ENCODE measurements around the gene ADGRF3.
"Not testable (repeated sequence)": the region's sequence is repeated elsewhere in the genome, so short reads cannot be mapped to it uniquely, and the experiment has no call there.

ADGRF3 gene

DNA sequence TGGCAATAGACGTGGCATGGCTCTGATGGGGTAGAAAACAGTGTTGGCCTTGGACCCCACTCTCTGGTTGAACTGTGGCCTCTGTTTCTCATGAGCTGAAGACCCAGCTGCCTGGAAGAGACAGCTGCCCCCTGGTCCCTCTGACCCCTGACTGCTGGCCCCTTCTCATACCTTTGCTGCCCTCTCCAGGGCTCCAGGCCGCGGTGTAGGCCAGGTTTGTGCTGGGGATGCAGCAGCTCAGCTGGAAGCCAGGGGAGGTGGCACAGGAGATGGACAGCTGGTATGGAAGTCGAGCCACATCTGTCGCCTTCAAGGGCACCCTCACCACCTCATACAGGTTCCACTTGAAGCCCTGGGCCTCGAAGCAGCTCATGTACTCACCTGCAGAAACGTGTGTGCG, 32.3 kb downstream of the ADGRF3 start:
- DNase-seq, result no peak

DNA sequence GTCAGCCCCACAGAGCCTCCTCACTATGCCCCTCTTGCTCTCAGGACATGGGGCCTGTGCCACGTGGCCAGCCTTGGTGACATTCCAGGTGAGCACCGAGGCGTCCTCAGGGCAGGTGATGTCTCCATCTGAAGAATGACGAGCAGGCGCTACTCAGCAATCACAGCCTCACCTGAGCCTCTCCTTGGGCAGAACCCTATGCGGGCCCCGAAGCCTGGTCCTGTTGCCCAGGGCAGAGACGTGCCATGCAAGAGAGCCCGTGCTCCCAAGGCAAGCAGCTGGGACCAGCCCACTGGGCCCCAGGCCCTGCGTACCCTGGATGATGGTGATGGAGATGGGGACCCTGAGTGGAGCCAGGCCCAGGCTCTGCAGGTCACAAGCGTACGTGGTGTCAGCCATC, 33.1 kb downstream of the ADGRF3 start:
- no peak for DNase-seq

DNA sequence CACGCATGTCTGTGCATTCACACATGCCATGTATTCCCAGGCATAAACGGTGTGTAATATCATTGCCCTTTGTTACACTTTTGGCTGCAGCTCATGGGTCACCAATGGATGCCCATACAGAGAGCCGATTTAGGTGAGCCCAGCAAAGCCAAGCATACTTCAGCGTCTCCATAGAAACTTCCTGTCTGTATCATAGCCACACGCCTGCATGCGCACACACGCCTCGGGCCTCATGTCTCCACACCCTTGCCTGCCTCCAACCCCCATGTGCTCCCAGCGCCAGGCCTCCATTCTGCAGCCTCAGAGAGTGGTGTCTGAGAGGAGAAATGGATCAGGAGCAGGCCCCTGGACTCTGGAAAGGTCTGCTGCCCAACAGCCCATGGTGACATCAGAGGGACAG, 34.1 kb downstream of the ADGRF3 start:
- no peak for DNase-seq

DNA sequence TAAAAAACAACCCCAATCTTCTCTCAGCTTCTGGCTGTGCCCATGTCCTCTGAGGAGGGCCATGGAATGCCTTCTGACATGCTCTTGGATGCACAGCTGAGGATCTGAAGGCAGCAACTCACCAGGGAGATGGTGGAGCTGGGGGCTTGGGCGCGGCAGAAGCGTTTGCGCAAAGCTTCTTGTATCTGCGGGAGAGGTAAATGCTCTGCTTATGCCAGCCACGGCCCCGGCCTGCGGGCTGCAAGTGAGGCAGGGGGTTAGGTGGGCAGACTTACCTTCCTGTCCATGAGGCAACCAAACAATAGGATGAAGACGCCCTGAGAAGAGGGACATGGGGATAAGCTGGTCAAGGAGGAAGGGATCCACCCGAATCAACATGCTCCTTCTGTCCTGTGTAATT, 36.7 kb downstream of the ADGRF3 start:
- no peak for DNase-seq

DNA sequence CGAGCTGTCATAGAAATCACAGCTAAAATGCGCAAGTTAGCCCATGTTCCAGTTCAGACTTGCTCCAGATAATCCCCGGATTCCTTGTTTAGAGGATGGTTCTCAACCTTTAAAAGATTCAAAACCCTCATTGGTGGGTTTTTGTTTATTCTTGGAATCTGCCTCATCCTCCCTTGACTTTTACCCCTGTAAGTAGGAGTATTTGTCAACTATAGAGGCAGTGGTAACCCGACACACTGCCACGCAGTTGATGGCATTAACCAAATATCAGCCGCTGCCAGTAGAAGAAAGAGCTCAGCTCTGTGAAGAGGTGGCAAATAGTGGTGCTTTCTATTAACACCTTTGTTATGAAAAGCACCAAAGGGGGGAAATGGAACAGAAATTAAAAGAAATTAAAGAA, 41.0 kb downstream of the ADGRF3 start:
- DNase-seq, result no peak

DNA sequence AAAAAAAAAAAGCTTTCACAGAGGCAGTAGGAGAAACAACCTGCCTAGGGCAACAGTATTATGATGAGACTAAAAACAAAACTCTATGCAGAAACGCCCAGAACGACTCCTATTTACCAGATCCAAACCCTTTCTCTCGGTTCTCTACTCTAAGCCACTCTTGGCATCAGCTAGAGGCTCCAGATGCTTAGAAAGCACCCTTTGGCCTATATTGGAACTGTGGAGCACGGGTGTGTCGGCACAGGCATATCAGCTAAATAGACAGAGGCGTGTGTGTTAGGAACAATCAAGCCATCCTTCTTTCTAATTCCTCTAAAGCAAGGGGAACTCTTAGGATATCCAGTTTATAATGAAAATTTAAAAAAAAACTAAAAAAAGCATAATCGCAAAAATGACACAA, 41.5 kb downstream of the ADGRF3 start:
- not testable (repeated sequence) for DNase-seq

DNA sequence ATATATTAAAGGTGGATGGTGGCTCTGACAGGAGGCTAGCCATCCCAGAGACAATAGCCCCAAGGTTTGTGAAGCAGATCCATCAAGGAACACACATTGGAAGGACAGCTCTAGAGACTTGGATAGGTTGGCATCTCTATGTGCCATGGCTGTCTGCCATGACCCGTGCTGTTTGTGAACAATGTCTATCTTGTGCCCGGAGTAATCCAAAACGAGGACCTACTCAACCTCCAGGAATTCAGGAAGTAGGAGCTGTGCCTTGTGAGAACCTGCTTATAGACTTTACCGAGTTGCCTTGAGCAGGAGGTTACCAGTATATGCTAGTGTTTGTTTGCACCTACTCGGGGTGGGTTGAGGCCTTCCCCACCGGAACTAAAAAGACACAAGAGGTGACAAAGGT, 43.7 kb downstream of the ADGRF3 start:
- no peak for DNase-seq

DNA sequence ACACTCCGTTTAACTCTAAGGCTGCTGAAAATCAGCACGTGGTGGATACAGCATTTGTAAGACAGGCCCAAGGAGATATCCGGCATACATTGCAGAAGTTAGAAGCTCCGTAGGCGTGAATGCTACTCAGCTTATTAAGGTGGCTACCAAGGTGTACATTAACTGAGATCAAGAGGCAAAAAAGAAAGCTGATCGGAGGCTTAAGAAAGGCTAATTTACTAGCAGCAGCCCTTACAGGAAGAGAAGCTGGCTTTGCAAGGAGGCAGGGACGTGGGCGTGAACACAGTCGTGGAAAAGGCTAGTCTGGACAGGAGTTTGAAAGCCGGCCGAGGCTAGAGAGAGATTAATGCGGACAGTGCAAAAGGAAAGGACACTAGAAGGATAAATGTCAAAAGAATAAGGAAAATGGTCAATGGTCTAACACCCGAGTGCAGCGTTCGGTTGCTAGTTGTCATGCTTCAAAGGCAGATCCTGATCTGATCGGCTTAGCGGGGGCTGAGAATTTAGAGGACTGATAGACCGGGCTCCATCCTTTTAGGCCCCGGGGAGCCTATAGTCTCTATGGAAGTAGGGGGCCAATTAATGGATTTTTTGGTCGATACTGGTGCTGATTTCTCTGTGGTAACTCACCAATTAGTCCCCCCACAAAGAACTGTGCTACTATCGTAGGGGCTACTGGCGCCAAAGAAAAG, 46.2 kb downstream of the ADGRF3 start:
- no peak for DNase-seq

DNA sequence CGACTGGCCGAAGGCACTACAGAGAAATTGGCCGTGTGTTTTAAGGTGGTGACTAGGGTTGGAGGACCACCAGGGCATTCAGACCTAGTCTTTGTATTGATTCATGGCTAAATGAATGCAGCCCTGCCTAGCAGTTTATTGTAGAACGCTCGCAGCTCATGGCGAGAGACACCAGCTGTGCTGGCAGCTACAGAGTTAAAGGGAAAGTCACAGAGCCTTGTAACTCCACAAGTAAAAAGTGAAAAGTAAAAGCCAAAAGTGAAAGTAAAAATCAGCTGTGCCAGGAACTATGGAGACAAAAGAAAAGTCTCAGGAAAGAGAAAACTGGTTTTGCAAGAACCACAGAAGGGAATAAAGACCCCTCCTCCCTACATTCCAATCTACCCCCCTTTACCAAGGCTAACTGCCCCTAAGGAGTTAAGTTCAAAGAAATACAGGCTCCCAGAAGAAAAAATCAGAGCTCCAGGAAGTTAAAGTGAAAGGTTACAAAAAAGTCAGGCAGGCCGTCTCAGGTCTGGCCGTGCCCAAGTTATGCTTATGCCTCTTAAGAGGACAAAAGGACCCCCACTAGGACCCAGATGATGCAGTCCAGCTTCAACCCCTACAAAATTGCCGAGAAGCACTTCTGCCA, 47.0 kb downstream of the ADGRF3 start:
- no peak for DNase-seq

DNA sequence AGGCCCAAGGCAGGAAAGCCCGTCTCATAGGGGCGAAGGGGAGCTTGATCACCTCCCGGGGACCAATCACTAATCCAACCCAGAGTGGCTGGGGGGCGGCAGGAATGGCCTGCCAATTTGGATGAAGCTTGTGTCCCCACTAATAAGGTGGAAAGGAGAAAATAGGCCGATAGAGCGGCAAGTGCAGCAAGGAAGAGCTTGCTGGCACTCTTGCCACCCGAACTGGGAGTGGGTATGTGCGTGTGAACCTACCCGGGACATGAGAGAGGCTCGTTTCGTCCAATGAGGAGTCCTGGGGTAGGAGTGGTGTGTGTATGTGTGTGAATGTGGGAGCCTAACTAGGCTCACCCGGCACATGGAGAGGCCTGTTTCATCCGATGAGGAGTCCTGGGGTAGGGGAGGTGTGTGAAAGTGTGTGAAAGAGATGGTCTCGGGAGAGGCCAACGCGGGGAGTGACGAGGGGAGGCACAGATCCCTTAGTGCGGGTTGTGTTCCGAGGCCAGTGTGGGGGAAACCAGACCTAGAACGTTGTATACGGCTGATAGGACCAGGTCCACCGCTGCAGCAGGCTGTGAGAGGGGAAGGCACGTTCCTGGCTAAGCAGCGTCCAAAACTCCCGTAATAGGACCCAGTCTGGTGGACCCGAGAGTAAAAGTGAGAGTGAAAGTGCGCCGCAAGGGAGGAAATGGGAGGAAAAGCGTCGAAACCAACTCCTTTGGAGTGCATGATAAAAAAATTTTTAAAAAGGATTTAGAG, 47.8 kb downstream of the ADGRF3 start:
- peak; percentile 51 for DNase-seq

DNA sequence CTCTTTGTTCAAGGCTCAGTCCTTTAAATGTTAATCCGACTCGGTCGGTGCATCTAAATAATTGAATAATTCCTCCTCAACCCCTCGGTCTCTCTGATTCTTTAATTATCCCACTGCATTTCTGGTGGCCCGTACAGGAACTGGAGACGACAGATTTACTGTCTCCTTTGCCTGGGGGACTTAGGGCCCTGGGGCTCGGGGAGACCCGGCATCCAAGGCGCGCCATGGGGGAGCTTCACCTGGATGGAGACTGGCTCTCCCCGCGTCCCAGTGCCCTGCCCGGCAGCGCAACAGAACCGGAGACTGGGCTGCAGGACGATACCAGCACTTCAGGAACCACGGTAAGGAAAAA, 48.3 kb downstream of the ADGRF3 start:
- no peak for DNase-seq

DNA sequence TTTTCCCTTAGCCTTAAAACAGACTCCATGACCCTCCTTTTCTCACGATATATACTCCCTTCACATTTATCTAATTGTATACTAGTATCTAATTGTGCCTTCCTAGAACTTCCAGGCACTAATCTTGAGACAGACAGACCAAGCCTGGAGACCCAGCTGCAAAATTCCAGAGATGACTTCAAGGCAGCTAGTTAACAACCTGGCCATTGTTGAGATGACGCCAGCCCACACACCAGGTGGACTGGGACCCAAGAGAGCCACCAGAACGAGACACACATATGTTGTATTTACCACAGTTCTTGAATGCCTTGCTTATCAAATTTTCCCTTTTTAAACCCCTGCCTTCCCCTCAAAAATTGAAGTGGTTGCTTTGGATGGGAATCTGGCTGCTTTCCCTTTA, 49.5 kb downstream of the ADGRF3 start:
- DNase-seq, result no peak

DNA sequence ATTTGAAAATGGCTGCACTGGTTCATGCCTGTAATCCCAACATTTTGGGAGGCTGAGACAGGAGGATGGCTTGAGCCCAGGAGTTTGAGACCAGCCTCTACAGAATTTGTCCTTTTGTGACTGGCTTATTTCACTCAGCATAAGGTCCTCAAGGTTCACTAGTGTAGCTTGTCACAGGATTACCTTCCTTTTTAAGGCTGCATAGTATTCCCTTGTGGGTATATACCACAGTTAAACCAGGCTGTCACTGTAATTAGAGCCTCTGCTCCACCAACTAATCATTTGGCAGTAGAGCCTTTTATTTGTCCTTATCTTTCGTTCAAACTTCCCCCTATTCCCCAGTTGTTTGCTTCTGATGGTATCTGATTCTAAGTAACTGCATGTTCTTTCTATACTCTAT, 51.1 kb downstream of the ADGRF3 start:
- DNase-seq, result no peak

DNA sequence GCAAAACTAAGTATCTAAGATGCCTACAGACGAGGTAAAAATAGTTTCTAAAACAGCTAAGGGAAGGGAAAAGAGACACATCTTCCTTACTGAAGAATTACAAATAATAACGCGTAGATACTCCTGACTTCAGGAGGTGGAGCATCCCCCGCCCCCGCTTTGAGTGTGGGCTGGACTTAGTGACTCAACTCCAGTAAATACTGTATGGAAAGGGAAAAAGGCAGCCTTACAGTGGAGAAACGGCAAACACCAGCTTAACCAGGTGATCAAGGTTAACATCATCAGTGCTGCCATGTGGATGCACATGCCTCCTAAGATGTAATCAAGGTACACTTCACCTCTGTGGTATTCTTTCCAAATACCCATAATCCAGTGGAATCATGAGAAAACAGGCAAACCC, 53.9 kb downstream of the ADGRF3 start:
- no peak for DNase-seq

DNA sequence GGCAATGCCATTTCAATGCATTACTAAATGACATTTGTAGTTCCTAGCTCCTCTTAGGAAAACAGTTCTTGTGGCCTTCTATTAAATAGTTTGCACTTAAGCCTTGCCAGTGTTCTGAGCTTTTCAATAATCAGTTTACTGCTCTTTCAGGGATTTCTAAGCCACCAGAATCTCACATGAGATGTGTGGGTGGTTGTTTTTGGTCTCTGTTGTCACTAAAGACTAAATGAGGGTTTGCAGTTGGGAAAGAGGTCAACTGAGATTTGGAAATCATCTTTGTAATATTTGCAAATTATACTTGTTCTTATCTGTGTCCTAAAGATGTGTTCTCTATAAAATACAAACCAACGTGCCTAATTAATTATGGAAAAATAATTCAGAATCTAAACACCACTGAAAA, 56.6 kb downstream of the ADGRF3 start:
- no peak for DNase-seq

DNA sequence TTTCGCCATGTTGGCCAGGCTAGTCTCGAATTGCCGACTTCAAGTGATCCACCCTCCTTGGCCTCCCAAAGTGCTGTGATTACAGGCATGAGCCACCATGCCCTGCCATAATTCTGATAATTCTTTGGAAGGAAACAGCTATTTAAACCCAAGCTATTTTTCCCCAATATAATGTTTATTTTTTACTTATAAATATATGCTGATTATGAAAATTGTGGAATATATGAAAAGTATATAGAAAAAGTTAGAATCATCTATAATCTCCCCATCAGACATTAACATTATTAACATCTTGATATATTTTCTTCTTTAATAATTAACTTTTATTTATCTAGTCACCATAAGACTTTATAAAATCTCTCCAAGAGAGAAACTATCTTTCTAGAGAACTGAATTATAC, 60.7 kb downstream of the ADGRF3 start:
- no peak for DNase-seq

DNA sequence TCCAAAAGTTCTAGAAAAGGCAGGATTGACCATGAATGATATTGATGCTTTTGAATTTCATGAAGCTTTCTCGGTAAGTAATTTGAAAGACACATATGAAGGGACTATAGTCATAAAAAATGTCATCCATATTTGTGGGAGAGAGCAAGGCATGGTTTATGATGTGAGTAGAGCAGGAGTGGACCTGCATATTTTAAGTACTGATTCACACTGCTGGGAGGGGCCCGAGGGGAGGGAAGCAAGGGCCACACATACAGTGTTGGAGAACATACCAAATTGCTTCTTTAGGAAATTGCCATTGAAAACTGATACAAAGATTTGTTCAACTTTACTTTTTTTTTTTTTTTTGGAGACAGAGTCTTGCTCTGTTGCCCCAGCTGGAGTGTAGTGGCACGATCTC, 62.5 kb downstream of the ADGRF3 start:
- no peak for DNase-seq

DNA sequence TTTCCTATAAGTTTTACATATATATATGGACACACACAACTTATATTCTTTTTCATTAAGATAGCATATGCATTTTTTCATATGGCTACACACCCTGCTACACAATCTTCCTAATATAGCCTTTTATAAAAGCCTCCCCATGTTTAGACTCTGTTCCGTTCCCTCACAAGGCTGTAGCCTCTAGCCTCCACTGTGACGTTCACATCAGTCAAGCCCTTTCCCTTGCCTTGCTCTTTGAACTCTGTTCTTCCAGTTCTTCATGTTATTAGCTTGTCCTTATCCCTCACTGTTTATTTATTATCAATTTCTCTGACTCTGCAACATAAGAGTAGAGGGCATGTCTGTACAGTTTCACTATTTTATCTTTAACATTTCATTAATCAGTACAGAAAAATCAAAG, 63.0 kb downstream of the ADGRF3 start:
- no peak for DNase-seq

DNA sequence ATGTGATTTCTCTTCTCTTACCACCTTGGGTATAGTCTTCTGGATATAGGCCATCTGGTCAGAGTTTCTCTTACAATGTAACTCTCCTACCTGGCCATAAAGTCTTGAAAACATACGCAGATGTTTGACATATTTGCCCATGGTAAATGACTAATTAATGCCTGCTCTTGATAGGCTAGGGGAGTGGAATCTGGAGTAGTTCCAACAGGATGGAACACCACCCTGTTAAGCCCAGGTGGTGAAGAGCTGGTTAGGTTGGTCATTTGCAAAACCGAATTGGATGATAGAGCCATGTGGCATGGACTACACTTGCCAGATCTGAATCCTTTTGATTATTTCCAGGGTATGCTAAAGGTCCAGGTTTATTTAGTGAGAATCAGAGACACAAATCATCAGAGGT, 65.4 kb downstream of the ADGRF3 start:
- DNase-seq, result no peak

DNA sequence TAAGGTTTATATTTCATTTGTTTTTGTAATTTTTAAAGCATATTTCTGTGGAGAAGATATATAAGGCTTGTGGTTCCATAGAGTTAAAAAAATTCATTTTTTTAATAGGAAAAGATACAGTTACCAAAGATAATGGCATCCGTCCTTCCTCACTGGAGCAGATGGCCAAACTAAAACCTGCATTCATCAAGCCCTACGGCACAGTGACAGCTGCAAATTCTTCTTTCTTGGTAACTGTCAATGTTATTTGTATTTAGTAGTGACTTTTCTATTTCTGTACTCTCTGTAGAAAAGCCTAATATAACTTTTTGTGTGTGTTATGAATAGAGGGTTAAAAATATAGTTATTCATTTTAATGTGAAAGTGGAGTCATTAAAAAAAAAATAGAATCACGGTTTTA, 66.7 kb downstream of the ADGRF3 start:
- no peak for DNase-seq

DNA sequence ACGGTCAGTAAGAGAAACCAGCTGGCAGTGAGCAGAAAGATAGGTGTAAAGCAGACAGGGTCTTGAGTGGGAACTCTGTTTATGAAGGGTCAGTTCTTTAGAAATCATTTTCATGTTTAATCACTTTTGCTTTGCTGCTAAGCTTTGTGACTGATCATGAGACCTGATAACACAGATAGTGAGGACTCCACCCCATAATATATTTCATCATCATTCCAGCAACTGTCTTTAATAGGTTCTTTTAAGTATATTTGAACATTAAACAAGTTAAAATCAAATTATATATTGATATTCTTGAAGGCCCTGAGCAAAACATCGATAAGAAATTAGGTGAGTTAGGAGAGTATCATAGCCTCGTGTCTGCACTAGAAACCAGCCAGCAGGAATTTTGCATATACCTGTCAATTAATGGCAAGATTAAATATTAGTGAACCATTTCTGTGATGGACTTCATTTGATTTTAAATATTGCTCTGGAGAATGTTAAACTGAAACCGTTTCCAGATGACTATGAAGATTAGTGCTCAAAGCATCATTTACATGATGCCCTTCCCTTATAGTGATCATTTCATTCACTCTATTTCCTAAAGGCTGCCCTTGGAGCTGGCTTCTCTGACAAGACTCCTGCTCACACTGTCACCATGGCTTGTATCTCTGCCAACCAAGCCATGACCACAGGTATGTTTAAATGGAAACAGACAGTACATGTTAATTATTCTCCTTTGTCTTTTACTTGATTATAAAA, 69.9 kb downstream of the ADGRF3 start:
- DNase-seq, result no peak

DNA sequence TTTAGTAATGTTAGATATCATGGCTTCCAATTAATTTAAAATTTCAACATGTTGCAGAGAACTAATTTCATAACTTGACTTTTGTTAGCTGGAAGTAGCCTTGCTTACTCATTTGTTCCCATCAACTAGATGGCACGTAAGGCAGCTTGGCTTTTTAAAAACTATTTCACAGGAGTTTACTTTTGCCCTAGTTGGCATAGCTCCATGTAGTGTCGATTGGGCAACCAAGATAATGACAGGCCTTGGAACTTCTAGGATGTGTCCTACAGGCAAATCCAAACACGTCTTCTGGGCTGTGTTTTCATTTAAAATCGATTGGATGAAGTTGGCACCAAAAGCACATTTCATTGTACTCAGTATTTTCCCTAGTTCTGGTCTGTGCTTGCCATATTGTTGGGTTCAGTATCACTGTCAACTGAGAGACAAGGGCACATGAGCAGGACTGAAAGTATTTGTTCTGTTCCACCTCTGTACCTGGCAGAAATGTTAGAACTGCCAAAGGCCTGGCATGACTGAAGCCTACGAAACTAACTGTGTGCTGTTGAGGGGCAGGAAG, 72.5 kb downstream of the ADGRF3 start:
- DNase-seq, result no peak

DNA sequence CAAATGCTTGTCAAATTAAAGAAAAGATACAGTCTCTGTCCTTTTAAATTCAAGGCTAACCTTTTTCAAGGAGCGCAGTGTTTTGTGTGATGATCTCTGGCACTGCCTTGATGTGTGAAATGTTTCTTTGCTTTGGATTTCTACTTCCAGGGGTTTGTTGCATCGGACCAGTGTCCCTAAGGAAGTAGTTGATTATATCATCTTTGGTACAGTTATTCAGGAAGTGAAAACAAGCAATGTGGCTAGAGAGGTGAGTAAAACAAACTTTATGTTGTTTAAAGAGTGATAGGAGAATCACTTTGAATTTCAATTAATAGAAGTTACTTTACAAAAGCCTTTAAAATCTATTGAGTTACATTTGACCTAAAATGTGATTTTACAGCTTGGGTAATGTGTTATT, 73.1 kb downstream of the ADGRF3 start:
- no peak for DNase-seq

DNA sequence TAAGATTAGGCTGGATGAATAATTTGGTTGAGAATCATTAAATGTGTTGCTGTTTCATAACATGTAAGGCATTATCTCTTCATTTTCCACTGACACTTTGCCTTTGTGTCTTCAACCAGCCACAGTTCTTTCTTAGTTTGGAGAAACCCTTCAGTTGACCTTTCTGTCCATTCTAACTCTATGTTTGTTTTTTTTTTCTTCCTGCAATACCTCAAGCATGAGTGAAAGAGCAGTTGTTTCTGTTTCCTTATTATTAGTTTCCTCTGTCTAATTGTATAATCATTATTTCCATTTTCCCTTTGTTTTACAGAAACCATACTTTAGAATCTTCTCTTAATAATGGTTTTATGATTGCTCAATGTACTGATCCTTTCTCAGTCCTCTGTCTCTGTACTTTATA, 76.2 kb downstream of the ADGRF3 start:
- no peak for DNase-seq

Measured in activated naive CD4-positive, alpha-beta T cell treated with anti-CD3 and anti-CD28 coated beads, Interleukin-2, amount 50 U/mL, for 16 hours (primary cell).